Measurements from ENCODE around the gene TBCK.

DNA sequence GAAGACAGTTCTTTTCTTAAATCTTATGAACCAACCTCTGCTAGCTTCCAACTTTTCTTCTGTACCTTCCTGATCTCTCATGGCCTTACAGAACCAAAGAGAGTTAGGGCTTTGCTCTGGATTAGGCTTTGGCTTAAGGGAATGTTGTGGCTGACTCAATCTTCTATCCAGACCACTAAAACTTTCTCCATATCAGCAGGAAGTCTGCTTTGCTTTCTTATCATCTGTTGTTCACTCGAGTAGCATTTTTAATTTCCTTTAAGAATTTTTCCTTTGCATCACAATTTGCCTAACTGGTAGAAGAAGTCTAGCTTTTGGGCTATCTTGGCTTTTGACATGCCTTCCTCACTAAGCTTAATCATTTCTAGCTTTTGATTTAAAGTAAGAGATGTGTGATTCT, 167.0 kb downstream of the TBCK start:
- TF ChIP-seq, protein P1, sequence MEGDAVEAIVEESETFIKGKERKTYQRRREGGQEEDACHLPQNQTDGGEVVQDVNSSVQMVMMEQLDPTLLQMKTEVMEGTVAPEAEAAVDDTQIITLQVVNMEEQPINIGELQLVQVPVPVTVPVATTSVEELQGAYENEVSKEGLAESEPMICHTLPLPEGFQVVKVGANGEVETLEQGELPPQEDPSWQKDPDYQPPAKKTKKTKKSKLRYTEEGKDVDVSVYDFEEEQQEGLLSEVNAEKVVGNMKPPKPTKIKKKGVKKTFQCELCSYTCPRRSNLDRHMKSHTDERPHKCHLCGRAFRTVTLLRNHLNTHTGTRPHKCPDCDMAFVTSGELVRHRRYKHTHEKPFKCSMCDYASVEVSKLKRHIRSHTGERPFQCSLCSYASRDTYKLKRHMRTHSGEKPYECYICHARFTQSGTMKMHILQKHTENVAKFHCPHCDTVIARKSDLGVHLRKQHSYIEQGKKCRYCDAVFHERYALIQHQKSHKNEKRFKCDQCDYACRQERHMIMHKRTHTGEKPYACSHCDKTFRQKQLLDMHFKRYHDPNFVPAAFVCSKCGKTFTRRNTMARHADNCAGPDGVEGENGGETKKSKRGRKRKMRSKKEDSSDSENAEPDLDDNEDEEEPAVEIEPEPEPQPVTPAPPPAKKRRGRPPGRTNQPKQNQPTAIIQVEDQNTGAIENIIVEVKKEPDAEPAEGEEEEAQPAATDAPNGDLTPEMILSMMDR (IDR thresholded peaks at IDR 0.05) = no peak
- no peak for TF ChIP-seq POLR2A (IDR thresholded peaks at IDR 0.05)

All from lower leg skin (tissue), 3 donors.